Stimulated activated CD8-positive, alpha-beta memory T cell treated with anti-CD3 and anti-CD28 coated beads, Interleukin-12 subunit alpha, Interleukin-12 subunit beta, amount 100 ng/mL, for 24 hours (primary cell): ENCODE data around the gene SLC39A8.
"Not testable (repeated sequence)": the region's sequence is repeated elsewhere in the genome, so short reads cannot be mapped to it uniquely, and the experiment has no call there.

Experiments used
- DNase-seq: peaks from one replicate; pipeline ENCODE4 v3.0.0-alpha.2; 2020; ENCODE audit errors: extremely low read depth

Gene SLC39A8

GRCh38 chr4:102344954-102345794 lies at the start of gene SLC39A8:
TSS of gene SLC39A8 (minus strand) at chr4:102345482. CDS start at chr4:102344662, 820 bp downstream.
- DNase-seq = peak; percentile 69

GRCh38 chr4:102392033-102392744 lies 46.9 kb upstream of the SLC39A8 start:
- DNase-seq = no peak

- no peak for DNase-seq
Measured at GRCh38 chr4:102390438-102390837, 45.2 kb upstream of the SLC39A8 start.

GRCh38 chr4:102388611-102389010 lies 43.3 kb upstream of the SLC39A8 start:
- DNase-seq = no peak

- DNase-seq = no peak
Measured at GRCh38 chr4:102387552-102388150, 42.4 kb upstream of the SLC39A8 start.

- DNase-seq = no peak
Measured at GRCh38 chr4:102386966-102387365, 41.7 kb upstream of the SLC39A8 start.

- DNase-seq = not testable (repeated sequence)
Measured at GRCh38 chr4:102380253-102380652, 35.0 kb upstream of the SLC39A8 start.

GRCh38 chr4:102362922-102363432 lies 17.7 kb upstream of the SLC39A8 start:
- DNase-seq = no peak

GRCh38 chr4:102358128-102358527 lies 12.8 kb upstream of the SLC39A8 start:
- DNase-seq = no peak

- not testable (repeated sequence) for DNase-seq
Measured at GRCh38 chr4:102357637-102358036, 12.4 kb upstream of the SLC39A8 start.

GRCh38 chr4:102356562-102357202 lies 11.4 kb upstream of the SLC39A8 start:
- no peak for DNase-seq

GRCh38 chr4:102355748-102356147 lies 10.5 kb upstream of the SLC39A8 start:
- DNase-seq = no peak

GRCh38 chr4:102354671-102355454 lies 9.6 kb upstream of the SLC39A8 start:
- DNase-seq = no peak

- DNase-seq = no peak
Measured at GRCh38 chr4:102352781-102353180, 7.5 kb upstream of the SLC39A8 start.

- DNase-seq = no peak
Measured at GRCh38 chr4:102350634-102351033, 5.4 kb upstream of the SLC39A8 start.

- no peak for DNase-seq
Measured at GRCh38 chr4:102348701-102349100, 3.4 kb upstream of the SLC39A8 start.

GRCh38 chr4:102345795-102346100 lies 466 bp upstream of the SLC39A8 start:
- no peak for DNase-seq

- DNase-seq = peak; percentile 36
Measured at GRCh38 chr4:102344520-102344953, 745 bp downstream of the SLC39A8 start.

- peak; percentile 31 for DNase-seq
Measured at GRCh38 chr4:102343964-102344519, 1.2 kb downstream of the SLC39A8 start.

- DNase-seq = no peak
Measured at GRCh38 chr4:102342404-102343074, 2.7 kb downstream of the SLC39A8 start.
